ENCODE data around the gene CXorf58.

GRCh38 chrX:23888887-23889501, 18.8 kb upstream of the CXorf58 start:
- TF ChIP-seq, protein P1, sequence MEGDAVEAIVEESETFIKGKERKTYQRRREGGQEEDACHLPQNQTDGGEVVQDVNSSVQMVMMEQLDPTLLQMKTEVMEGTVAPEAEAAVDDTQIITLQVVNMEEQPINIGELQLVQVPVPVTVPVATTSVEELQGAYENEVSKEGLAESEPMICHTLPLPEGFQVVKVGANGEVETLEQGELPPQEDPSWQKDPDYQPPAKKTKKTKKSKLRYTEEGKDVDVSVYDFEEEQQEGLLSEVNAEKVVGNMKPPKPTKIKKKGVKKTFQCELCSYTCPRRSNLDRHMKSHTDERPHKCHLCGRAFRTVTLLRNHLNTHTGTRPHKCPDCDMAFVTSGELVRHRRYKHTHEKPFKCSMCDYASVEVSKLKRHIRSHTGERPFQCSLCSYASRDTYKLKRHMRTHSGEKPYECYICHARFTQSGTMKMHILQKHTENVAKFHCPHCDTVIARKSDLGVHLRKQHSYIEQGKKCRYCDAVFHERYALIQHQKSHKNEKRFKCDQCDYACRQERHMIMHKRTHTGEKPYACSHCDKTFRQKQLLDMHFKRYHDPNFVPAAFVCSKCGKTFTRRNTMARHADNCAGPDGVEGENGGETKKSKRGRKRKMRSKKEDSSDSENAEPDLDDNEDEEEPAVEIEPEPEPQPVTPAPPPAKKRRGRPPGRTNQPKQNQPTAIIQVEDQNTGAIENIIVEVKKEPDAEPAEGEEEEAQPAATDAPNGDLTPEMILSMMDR (IDR thresholded peaks at IDR 0.05; ENCODE audit: low read length), result no peak
- TF ChIP-seq EZH2 (IDR thresholded peaks at IDR 0.05; ENCODE audit: borderline replicate concordance, low read length), result no peak
